K562 (cell line): ENCODE results near the gene SPTBN4. TPM values are rescaled to one million over a fixed set of nuclear protein-coding genes. Genes with fewer than 3 reads are reported as not detected.
A peak's percentile ranks its signal among the peaks of the same experiment; 100 is the strongest.

Source experiments
- ARID4B ChIP-seq: sonication (generic); formaldehyde crosslinking; IDR thresholded peaks from 2 replicates; pipeline ENCODE4 v1.8.0; 2022; ENCODE audit warnings: mild to moderate bottlenecking, missing genetic modification reagents
- BRD4 ChIP-seq: fragments of 200-600 bp; sonication (generic); IDR thresholded peaks from 2 replicates; pipeline ENCODE4 v1.6.1; 2017; ENCODE audit warnings: inconsistent platforms
- CBFA2T2 ChIP-seq: fragments of 450-650 bp; conservative IDR thresholded peaks from 2 replicates; pipeline ENCODE4 v1.6.1; 2017; ENCODE audit warnings: mild to moderate bottlenecking
- CBFB ChIP-seq: sonication (generic); formaldehyde crosslinking; IDR thresholded peaks from 2 replicates; pipeline ENCODE4 v1.4.0; 2020; ENCODE audit warnings: mild to moderate bottlenecking, missing genetic modification reagents
- ETS2 ChIP-seq: IDR thresholded peaks from 2 replicates; pipeline ENCODE4 v1.6.1; 2016; ENCODE audit warnings: borderline replicate concordance, missing genetic modification characterization, mild to moderate bottlenecking, moderate library complexity, missing compliant biosample characterization; ENCODE audit not compliant: poor library complexity, severe bottlenecking
- FOXA1 ChIP-seq: fragments of 450-650 bp; IDR thresholded peaks from 2 replicates; pipeline ENCODE4 v1.6.1; 2016; ENCODE audit warnings: mild to moderate bottlenecking, borderline replicate concordance
- ZMIZ1 ChIP-seq, 2 experiments: fragments of 150-350 bp in 1 of 2; IDR thresholded peaks; 2 replicates each; pipeline ENCODE4 v1.6.1; 2012 to 2016; ENCODE audit warnings: low read depth in 2 of 2, low read length in 2 of 2, mild to moderate bottlenecking in 1 of 2, moderate library complexity in 1 of 2
- ZNF121 ChIP-seq: sonication (generic); formaldehyde crosslinking; conservative IDR thresholded peaks from 2 replicates; pipeline ENCODE4 v1.8.0; 2022; ENCODE audit warnings: missing genetic modification reagents
- ZNF318 ChIP-seq, 2 experiments: fragments of 450-650 bp; IDR thresholded peaks; 2 replicates each; pipeline ENCODE4 v1.6.1; 2016; ENCODE audit warnings: mild to moderate bottlenecking in 2 of 2, borderline replicate concordance in 1 of 2, low read depth in 1 of 2, moderate library complexity in 1 of 2
- polyA plus RNA-seq, 8 experiments: library from polyadenylated mRNA; depleted of rRNA in 4 of 8; stranded (reverse) in 5 of 8; unstranded in 3 of 8; fragments of >200 nt; fragmentation: Nextera tagmentation in 2 of 8; fragmentation: Illumina TruSeq in 1 of 8; extraction: Ambion mirVana in 2 of 8; extraction: Trizol in 1 of 8; gene quantifications; 2 replicates each; pipeline versions ENCODE4 v1.2.1 to v1.2.3, GENCODE V29; 2011 to 2014; ENCODE audit warnings: inconsistent platforms in 1 of 8, missing spikeins in 1 of 8
- total RNA-seq, 7 experiments: library from RNA; depleted of rRNA in 6 of 7; stranded (reverse); fragments of >200 nt in 6 of 7; fragmentation: Illumina TruSeq in 2 of 7; extraction: Trizol in 2 of 7; gene quantifications; 2 replicates each; pipeline versions ENCODE4 v1.2.1 to v1.2.3, GENCODE V29; 2011 to 2021; ENCODE audit warnings: low replicate concordance in 1 of 7
- TF ChIP-seq, protein P1 (sequence below): fragments of 250-450 bp; sonication (Bioruptor Pico); IDR thresholded peaks from 2 replicates; pipeline ENCODE4 v1.9.0; 2021; ENCODE audit warnings: mild to moderate bottlenecking

The SPTBN4 gene
- total and polyA plus RNA-seq, 9 of the 15 experiments (the other 6 are each of a cell fraction or from before 2014, with no cell fraction given), result 0.01 to 1.5 (median 0.86) TPM

DNA sequence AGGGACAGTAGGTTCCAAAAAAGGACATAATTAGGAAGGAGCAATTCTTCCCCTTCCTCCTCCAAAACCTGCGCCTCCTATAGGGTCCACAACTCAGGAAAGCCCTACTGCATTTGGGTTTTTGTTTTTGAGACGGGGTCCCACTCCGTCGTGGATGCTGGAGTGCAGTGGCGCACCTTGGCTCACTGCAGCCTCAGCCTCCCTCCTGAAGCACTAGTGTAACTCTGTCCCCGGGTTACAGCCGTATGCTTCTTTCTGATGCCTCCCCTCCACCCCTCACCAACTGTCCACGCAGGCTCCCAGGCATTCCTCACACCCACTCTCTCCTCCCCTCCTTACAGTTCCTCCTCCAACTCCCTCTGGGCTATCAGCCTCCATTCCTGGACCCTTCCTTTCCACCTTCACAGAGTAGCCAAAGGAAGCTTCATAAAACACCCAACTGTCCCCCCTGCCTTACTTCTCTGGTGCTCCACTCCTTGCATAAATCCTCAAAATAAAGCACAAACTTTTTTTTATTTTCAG lies 20.5 kb upstream of the SPTBN4 start (continued):
- TF ChIP-seq ZNF318 (IDR thresholded peaks at IDR 0.05; ENCODE audit: borderline replicate concordance in 1 of 2, low read depth in 1 of 2) (0 out of 4 replicates have a peak, but pooled peaks of 1 of the 2 experiments have one; percentile 6), ZMIZ1 (IDR thresholded peaks at IDR 0.05; ENCODE audit: low read depth in 2 of 2, low read length in 2 of 2) (0 out of 4 replicates have a peak, but pooled peaks of 1 of the 2 experiments have one; percentile 10), ETS2 (tag) (no peak), CBFB (CRISPR knock-in tag) (no peak), ARID4B (no peak), FOXA1 (no peak), ZNF121 (CRISPR knock-in tag) (no peak), CBFA2T2 (no peak), BRD4 (no peak)
- TF ChIP-seq, protein P1, sequence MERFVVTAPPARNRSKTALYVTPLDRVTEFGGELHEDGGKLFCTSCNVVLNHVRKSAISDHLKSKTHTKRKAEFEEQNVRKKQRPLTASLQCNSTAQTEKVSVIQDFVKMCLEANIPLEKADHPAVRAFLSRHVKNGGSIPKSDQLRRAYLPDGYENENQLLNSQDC, result 0 out of 2 replicates have a peak, but pooled peaks have one; percentile 12
